HepG2 (cell line): Measurements from ENCODE around the gene NDFIP2. TPM values are rescaled to one million over a fixed set of nuclear protein-coding genes. Genes with fewer than 3 reads are reported as not detected.

ENCODE experiments used
- ATAC-seq: fragments of 200-7000 bp; cut with Tn5 transposase; 3 replicates; pipeline ENCODE4 v1.9.1; 2020; ENCODE audit warnings: mild to moderate bottlenecking, moderate library complexity
- BruUV-seq: library from RNA; stranded (reverse); fragments of 400-500 nt; replicated peaks from 2 replicates; lab custom pipeline; 2021; lab: Mats Ljungman, UMichigan
- CTCF ChIA-PET: fragments of 300-600 bp; formaldehyde crosslinking; extraction: SDS; loops from one replicate; lab custom pipeline; 2021; ENCODE audit warnings: low total read pairs, inconsistent platforms, low intra/inter-chr PET ratio; lab: Yijun Ruan, JAX
- POLR2A ChIA-PET: fragments of 350-600 bp; sonication (Branson Sonifier 250); formaldehyde crosslinking; loops from one replicate; lab custom pipeline; 2020; ENCODE audit warnings: antibody characterized with exemption, inconsistent platforms; lab: Yijun Ruan, JAX
- DNase-seq: peaks from one replicate; pipeline ENCODE4 v3.0.0-alpha.2; 2015; ENCODE audit warnings: low spot score
- FAIRE-seq: peaks from 3 replicates; lab custom pipeline; 2011; peaks lifted over from hg19 to GRCh38; lab: Jason Lieb, UNC
- H2AFZ ChIP-seq: one replicate; pipeline ENCODE4 v1.6.1; 2011; ENCODE audit warnings: low read length, inconsistent platforms
- H3K27ac ChIP-seq: fragments of 300-600 bp; 3 replicates; pipeline ENCODE4 v1.8.0; 2011; ENCODE audit warnings: mixed run types, mild to moderate bottlenecking, mixed read lengths, low read length, inconsistent platforms; ENCODE audit not compliant: insufficient read depth; ENCODE audit errors: extremely low read length
- H3K27me3 ChIP-seq, 2 experiments: fragments of 200-600 bp in 1 of 2; 2 replicates in 1 of 2; 3 replicates in 1 of 2; pipeline versions ENCODE4 v1.6.0 to v1.8.0; 2011; ENCODE audit warnings: low read length in 2 of 2, mild to moderate bottlenecking in 2 of 2, moderate library complexity in 2 of 2, inconsistent platforms in 1 of 2; ENCODE audit not compliant: insufficient read depth in 2 of 2, control insufficient read depth in 1 of 2
- H3K36me3 ChIP-seq, 2 experiments: fragments of 200-600 bp in 1 of 2; replicated peaks in 1 of 2; 2 replicates in 1 of 2; 3 replicates in 1 of 2; pipeline versions ENCODE4 v1.5.1 to v1.8.0; 2011; ENCODE audit warnings: low read length in 2 of 2, inconsistent platforms in 1 of 2; ENCODE audit not compliant: insufficient read depth in 2 of 2, control insufficient read depth in 1 of 2
- H3K4me1 ChIP-seq: 2 replicates; pipeline ENCODE4 v1.5.1; 2012; ENCODE audit warnings: low read length, inconsistent platforms; ENCODE audit not compliant: insufficient read depth
- H3K4me2 ChIP-seq: 2 replicates; pipeline ENCODE4 v1.6.0; 2011; ENCODE audit warnings: low read depth, low read length, inconsistent platforms
- H3K4me3 ChIP-seq, 3 experiments: fragments of 200-600 bp in 1 of 3; sonication (generic), shearing (Covaris generic) in 1 of 3; replicated peaks in 1 of 3; 2 replicates each; pipeline ENCODE4 v1.5.1; 2011 to 2016; ENCODE audit warnings: low read length in 3 of 3, inconsistent platforms in 2 of 3, low read depth in 2 of 3, mild to moderate bottlenecking in 2 of 3, control low read depth in 1 of 3, mixed read lengths in 1 of 3; ENCODE audit not compliant: insufficient read depth in 1 of 3
- H3K79me2 ChIP-seq: one replicate; pipeline ENCODE4 v1.6.1; 2011; ENCODE audit warnings: low read length, inconsistent platforms; ENCODE audit not compliant: insufficient read depth
- H3K9ac ChIP-seq: 2 replicates; pipeline ENCODE4 v1.6.0; 2011; ENCODE audit warnings: mild to moderate bottlenecking, low read depth, low read length, inconsistent platforms; ENCODE audit not compliant: insufficient read depth
- H3K9me3 ChIP-seq: 2 replicates; pipeline ENCODE4 v1.5.1; 2012; ENCODE audit warnings: mild to moderate bottlenecking, low read length
- H4K20me1 ChIP-seq: 2 replicates; pipeline ENCODE4 v1.6.0; 2011; ENCODE audit warnings: inconsistent platforms, mild to moderate bottlenecking, low read length, moderate library complexity; ENCODE audit not compliant: insufficient read depth
- ARNT2 ChIP-seq: sonication (generic); formaldehyde crosslinking; IDR thresholded peaks from 2 replicates; pipeline ENCODE4 v1.8.0; 2022; ENCODE audit warnings: mild to moderate bottlenecking, low read depth, missing genetic modification reagents, moderate library complexity
- CHD4 ChIP-seq: fragments of 200-600 bp; sonication (generic); IDR thresholded peaks from 2 replicates; pipeline ENCODE4 v1.7.0; 2017; ENCODE audit warnings: mild to moderate bottlenecking, low read length, borderline replicate concordance
- ERF ChIP-seq: IDR thresholded peaks from 2 replicates; pipeline ENCODE4 v1.6.1; 2018; ENCODE audit warnings: missing biosample characterization, missing genetic modification reagents
- FLYWCH1 ChIP-seq: sonication (generic); formaldehyde crosslinking; IDR thresholded peaks from 2 replicates; pipeline ENCODE4 v1.8.1; 2023; ENCODE audit warnings: mild to moderate bottlenecking, missing genetic modification reagents
- GABPA ChIP-seq, 2 experiments: IDR thresholded peaks; 2 replicates each; pipeline ENCODE4 v1.6.1; 2011 to 2016; ENCODE audit warnings: low read depth in 2 of 2, low read length in 1 of 2, missing biosample characterization in 1 of 2, missing genetic modification characterization in 1 of 2
- HNRNPLL ChIP-seq: fragments of 200-400 bp; formaldehyde crosslinking; IDR thresholded peaks from 2 replicates; pipeline ENCODE4 v1.6.1; 2017; ENCODE audit warnings: mild to moderate bottlenecking, low read depth, low read length; ENCODE audit not compliant: poor library complexity, severe bottlenecking
- KDM2A ChIP-seq: sonication (generic); formaldehyde crosslinking; IDR thresholded peaks from 2 replicates; pipeline ENCODE4 v1.4.0; 2020; ENCODE audit warnings: low read depth, missing genetic modification reagents, borderline replicate concordance
- SCMH1 ChIP-seq: sonication (generic); formaldehyde crosslinking; IDR thresholded peaks from 2 replicates; pipeline ENCODE4 v1.9.0; 2021; ENCODE audit warnings: missing genetic modification reagents, mild to moderate bottlenecking, borderline replicate concordance
- SP5 ChIP-seq: IDR thresholded peaks from 2 replicates; pipeline ENCODE4 v1.6.1; 2016; ENCODE audit warnings: low read depth, borderline replicate concordance
- ZNF207 ChIP-seq: fragments of 450-650 bp; IDR thresholded peaks from 2 replicates; pipeline ENCODE4 v1.6.1; 2016; ENCODE audit warnings: antibody characterized with exemption, borderline replicate concordance
- ZNF496 ChIP-seq: sonication (generic); formaldehyde crosslinking; IDR thresholded peaks from 2 replicates; pipeline ENCODE4 v1.8.1; 2023; ENCODE audit warnings: mild to moderate bottlenecking, moderate library complexity, missing genetic modification reagents; ENCODE audit not compliant: insufficient replicate concordance
- ZNF550 ChIP-seq: sonication (generic); formaldehyde crosslinking; IDR thresholded peaks from 2 replicates; pipeline ENCODE4 v1.4.0; 2020; ENCODE audit warnings: mild to moderate bottlenecking, missing genetic modification reagents, borderline replicate concordance
- ZNF614 ChIP-seq: IDR thresholded peaks from 2 replicates; pipeline ENCODE4 v1.6.1; 2018; ENCODE audit warnings: missing biosample characterization, missing genetic modification reagents, inconsistent platforms, borderline replicate concordance
- ZNF670 ChIP-seq: sonication (generic); formaldehyde crosslinking; IDR thresholded peaks from 2 replicates; pipeline ENCODE4 v1.8.0; 2022; ENCODE audit warnings: mild to moderate bottlenecking, missing genetic modification reagents, borderline replicate concordance
- ZNF777 ChIP-seq: sonication (generic); formaldehyde crosslinking; IDR thresholded peaks from 2 replicates; pipeline ENCODE4 v1.4.0; 2020; ENCODE audit warnings: missing genetic modification reagents
- WGBS: methylation state at CpG from one replicate; pipeline ENCODE4 v1.1.6; 2017; ENCODE audit warnings: low lambda C conversion rate; 5-methylcytosine and 5-hydroxymethylcytosine counted together
- in situ Hi-C: cut with HindIII; loops from 2 replicates; pipeline ENCODE4 v1.10.0; 2017; ENCODE audit warnings: low pct_unique_long_range_greater_than_20kb; ENCODE audit not compliant: extremely low pct_ligation_motif_present
- intact Hi-C: fragments of 100-400 bp; cut with micrococcal nuclease; formaldehyde crosslinking; loops from one replicate; pipeline ENCODE4 v1.10.0; 2022; ENCODE audit not compliant: unreplicated experiment
- polyA plus RNA-seq, 8 experiments: library from polyadenylated mRNA; depleted of rRNA in 3 of 8; stranded (reverse) in 7 of 8; unstranded in 1 of 8; fragments of >200 nt; fragmentation: Illumina TruSeq in 4 of 8; extraction: Trizol in 4 of 8; gene quantifications; 2 replicates each; pipeline versions ENCODE4 v1.2.1 to v1.2.3, GENCODE V29; 2011 to 2016; ENCODE audit warnings: low read depth in 4 of 8, missing spikeins in 1 of 8, mixed read lengths in 1 of 8; ENCODE audit not compliant: insufficient read depth in 1 of 8
- total RNA-seq, 5 experiments: library from RNA; depleted of rRNA; stranded (reverse); fragments of >200 nt; fragmentation: Illumina TruSeq; extraction: Trizol; gene quantifications; 2 replicates each; pipeline ENCODE4 v1.2.3, GENCODE V29; 2016; ENCODE audit warnings: low read depth in 1 of 5
- TF ChIP-seq, protein P1 (sequence below): sonication (generic); formaldehyde crosslinking; IDR thresholded peaks from 2 replicates; pipeline ENCODE4 v1.4.0; 2020; ENCODE audit warnings: mild to moderate bottlenecking, missing genetic modification reagents
- TF ChIP-seq, protein P2 (sequence below): IDR thresholded peaks from 2 replicates; pipeline ENCODE4 v1.6.1; 2016; ENCODE audit warnings: low read depth, control low read depth
- TF ChIP-seq, protein P3 (sequence below): IDR thresholded peaks from 2 replicates; pipeline ENCODE4 v1.6.1; 2012; ENCODE audit warnings: inconsistent platforms
- TF ChIP-seq, protein P4 (sequence below): IDR thresholded peaks from 2 replicates; pipeline ENCODE4 v1.6.1; 2016

NDFIP2 gene
- total and polyA plus RNA-seq, 2 of the 13 experiments (the other 11 are each of a cell fraction or from before 2014, with no cell fraction given) = 23.2 to 32.0 TPM

DNA sequence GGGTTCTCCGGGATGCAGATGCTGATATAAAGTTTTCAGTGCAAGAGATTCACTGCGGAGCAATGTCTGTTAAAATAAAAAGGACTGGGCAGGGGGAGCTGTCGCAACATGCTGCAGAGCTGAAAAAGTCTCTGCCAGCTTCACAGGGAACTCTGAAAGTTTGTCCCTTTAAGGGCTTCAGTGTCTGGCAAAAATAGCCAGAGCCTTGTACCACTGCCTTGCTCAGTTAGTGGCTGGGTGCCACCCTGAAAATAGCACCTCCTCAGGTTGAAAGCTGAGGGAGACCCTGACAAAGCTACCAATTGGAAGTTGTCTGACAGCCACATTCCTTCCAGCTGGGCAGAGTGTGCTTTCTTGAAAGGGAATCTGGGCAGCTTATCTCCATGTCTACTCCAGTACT, 3.0 kb upstream of the NDFIP2 start (continued):
- TF ChIP-seq GABPA (IDR thresholded peaks at IDR 0.05; ENCODE audit: low read depth, low read length) (no peak), GABPA (CRISPR knock-in tag; IDR thresholded peaks at IDR 0.05; ENCODE audit: low read depth) (no peak), FLYWCH1 (CRISPR knock-in tag) (no peak), ERF (CRISPR knock-in tag) (no peak), HNRNPLL (no peak), ARNT2 (CRISPR knock-in tag) (no peak), ZNF670 (no peak), SCMH1 (CRISPR knock-in tag) (no peak)
- TF ChIP-seq, protein P1, sequence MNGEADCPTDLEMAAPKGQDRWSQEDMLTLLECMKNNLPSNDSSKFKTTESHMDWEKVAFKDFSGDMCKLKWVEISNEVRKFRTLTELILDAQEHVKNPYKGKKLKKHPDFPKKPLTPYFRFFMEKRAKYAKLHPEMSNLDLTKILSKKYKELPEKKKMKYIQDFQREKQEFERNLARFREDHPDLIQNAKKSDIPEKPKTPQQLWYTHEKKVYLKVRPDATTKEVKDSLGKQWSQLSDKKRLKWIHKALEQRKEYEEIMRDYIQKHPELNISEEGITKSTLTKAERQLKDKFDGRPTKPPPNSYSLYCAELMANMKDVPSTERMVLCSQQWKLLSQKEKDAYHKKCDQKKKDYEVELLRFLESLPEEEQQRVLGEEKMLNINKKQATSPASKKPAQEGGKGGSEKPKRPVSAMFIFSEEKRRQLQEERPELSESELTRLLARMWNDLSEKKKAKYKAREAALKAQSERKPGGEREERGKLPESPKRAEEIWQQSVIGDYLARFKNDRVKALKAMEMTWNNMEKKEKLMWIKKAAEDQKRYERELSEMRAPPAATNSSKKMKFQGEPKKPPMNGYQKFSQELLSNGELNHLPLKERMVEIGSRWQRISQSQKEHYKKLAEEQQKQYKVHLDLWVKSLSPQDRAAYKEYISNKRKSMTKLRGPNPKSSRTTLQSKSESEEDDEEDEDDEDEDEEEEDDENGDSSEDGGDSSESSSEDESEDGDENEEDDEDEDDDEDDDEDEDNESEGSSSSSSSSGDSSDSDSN (CRISPR knock-in tag) = no peak
- TF ChIP-seq, protein P2, sequence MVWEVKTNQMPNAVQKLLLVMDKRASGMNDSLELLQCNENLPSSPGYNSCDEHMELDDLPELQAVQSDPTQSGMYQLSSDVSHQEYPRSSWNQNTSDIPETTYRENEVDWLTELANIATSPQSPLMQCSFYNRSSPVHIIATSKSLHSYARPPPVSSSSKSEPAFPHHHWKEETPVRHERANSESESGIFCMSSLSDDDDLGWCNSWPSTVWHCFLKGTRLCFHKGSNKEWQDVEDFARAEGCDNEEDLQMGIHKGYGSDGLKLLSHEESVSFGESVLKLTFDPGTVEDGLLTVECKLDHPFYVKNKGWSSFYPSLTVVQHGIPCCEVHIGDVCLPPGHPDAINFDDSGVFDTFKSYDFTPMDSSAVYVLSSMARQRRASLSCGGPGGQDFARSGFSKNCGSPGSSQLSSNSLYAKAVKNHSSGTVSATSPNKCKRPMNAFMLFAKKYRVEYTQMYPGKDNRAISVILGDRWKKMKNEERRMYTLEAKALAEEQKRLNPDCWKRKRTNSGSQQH = no peak

DNA sequence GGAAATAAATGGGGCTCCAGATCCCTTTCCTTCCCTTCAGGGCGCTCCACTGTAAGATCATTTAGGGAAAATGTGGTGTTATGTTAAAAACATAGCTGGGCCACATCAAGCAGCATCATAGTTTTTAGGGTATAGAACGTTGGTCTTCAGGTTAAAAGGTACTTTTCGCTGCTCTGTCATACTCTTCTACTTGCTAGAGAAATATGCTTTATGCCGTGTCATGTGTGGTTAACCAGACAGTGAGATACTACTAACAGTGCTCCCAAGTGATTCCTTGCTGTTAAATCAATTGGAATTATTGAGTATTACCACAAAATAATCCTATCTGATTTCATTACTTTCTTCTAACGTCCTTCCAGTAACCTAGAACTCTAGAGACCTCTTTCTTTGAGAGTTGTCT, 1.1 kb upstream of the NDFIP2 start:
- no peak for DNase-seq
- POLR2A ChIA-PET = no interaction called here
- no peak for ATAC-seq
- Histone ChIP-seq H3K36me3 (no peaks in the 10 kb centered on the region), H3K9ac (no peak overlapping the region), H3K9me3 (no peaks in the 10 kb centered on the region), H3K4me2 (no peak overlapping the region), H4K20me1 (no peaks in the 10 kb centered on the region), H3K4me3 (no peak overlapping the region), H3K27me3 (no peaks in the 10 kb centered on the region; a peak in 1 of 5 replicates)
- intact Hi-C loops = loop anchor here (5.0 kb wide), 2 partner anchors 58 to 62 kb away; no protein-coding TSS in a partner anchor
- FAIRE-seq = no peak
- no peak for TF ChIP-seq ZNF550 (CRISPR knock-in tag)
- TF ChIP-seq, protein P3, sequence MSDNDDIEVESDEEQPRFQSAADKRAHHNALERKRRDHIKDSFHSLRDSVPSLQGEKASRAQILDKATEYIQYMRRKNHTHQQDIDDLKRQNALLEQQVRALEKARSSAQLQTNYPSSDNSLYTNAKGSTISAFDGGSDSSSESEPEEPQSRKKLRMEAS = no peak
- TF ChIP-seq ZNF496 (CRISPR knock-in tag) = no peak
- TF ChIP-seq, protein P4, sequence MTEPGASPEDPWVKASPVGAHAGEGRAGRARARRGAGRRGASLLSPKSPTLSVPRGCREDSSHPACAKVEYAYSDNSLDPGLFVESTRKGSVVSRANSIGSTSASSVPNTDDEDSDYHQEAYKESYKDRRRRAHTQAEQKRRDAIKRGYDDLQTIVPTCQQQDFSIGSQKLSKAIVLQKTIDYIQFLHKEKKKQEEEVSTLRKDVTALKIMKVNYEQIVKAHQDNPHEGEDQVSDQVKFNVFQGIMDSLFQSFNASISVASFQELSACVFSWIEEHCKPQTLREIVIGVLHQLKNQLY (CRISPR knock-in tag) = no peak
- TF ChIP-seq ZNF614 (CRISPR knock-in tag) = no peak
- no peak for TF ChIP-seq ZNF777 (CRISPR knock-in tag)
- TF ChIP-seq ZNF207 = no peak
- TF ChIP-seq SP5 (CRISPR knock-in tag) = no peak
- TF ChIP-seq CHD4 = no peak
- no peak for TF ChIP-seq KDM2A
- TF ChIP-seq, all 625 proteins: peak for 0
- BruUV-seq = no TSS peak
- no peak overlapping the region for H3K27ac ChIP-seq
- in situ Hi-C loops = no loop called here
- peaks cover 43% of the 10 kb centered on the region for H3K4me1 ChIP-seq
- 51% methylated on average over 5 of the region's 5 CpGs for WGBS
- CTCF ChIA-PET = no interaction called here
- H3K79me2 ChIP-seq = peaks cover 24% of the 10 kb centered on the region
- H2AFZ ChIP-seq = peak overlapping the region; percentile 69
